WTC11 (cell line): ENCODE data around the gene S100A5. TPM values are rescaled to one million over a fixed set of nuclear protein-coding genes. Genes with fewer than 3 reads are reported as not detected.

ENCODE experiments used
- ATAC-seq: fragments of 200-7000 bp; cut with Tn5 transposase; 2 replicates; pipeline ENCODE4 v1.10.0; 2021; ENCODE audit warnings: mild to moderate bottlenecking, moderate library complexity
- CTCF ChIA-PET: fragments of 300-600 bp; sonication (Branson Sonifier 250); formaldehyde crosslinking; loops from one replicate; lab custom pipeline; 2021; ENCODE audit warnings: antibody characterized with exemption; lab: Charles Lee
- POLR2A ChIA-PET: fragments of 350-600 bp; sonication (Branson Sonifier 250); formaldehyde crosslinking; loops from one replicate; lab custom pipeline; 2021; ENCODE audit warnings: antibody characterized with exemption; lab: Charles Lee
- DNase-seq: peaks from one replicate; pipeline ENCODE4 v3.0.0; 2021; ENCODE audit warnings: low spot score
- H3K27ac Mint-ChIP-seq: 2 replicates; pipeline ENCODE4 v1.8.0; 2021; ENCODE audit warnings: mixed read lengths
- H3K27me3 Mint-ChIP-seq: 2 replicates; pipeline ENCODE4 v1.8.0; 2021; ENCODE audit warnings: low read depth, mild to moderate bottlenecking, moderate library complexity, mixed read lengths
- H3K36me3 Mint-ChIP-seq: 2 replicates; pipeline ENCODE4 v1.8.0; 2021; ENCODE audit warnings: mixed read lengths
- H3K4me1 Mint-ChIP-seq: 2 replicates; pipeline ENCODE4 v1.8.0; 2022; ENCODE audit warnings: mixed read lengths
- H3K4me3 Mint-ChIP-seq: 2 replicates; pipeline ENCODE4 v1.8.0; 2021; ENCODE audit warnings: mild to moderate bottlenecking, moderate library complexity, mixed read lengths
- H3K9me3 Mint-ChIP-seq: 2 replicates; pipeline ENCODE4 v1.8.0; 2021; ENCODE audit warnings: mixed read lengths
- ATF3 ChIP-seq: sonication (generic); formaldehyde crosslinking; conservative IDR thresholded peaks from 2 replicates; pipeline ENCODE4 v1.8.1; 2022; ENCODE audit warnings: mild to moderate bottlenecking, missing genetic modification reagents
- ETV6 ChIP-seq: sonication (generic); formaldehyde crosslinking; IDR thresholded peaks from 2 replicates; pipeline ENCODE4 v1.8.1; 2022; ENCODE audit warnings: mild to moderate bottlenecking, missing genetic modification reagents
- FOXP4 ChIP-seq: sonication (generic); formaldehyde crosslinking; IDR thresholded peaks from 2 replicates; pipeline ENCODE4 v1.8.0; 2022; ENCODE audit warnings: mild to moderate bottlenecking, missing genetic modification reagents
- GABPB1 ChIP-seq: sonication (generic); formaldehyde crosslinking; IDR thresholded peaks from 2 replicates; pipeline ENCODE4 v1.8.1; 2023; ENCODE audit warnings: mild to moderate bottlenecking, missing genetic modification reagents
- IRF1 ChIP-seq: sonication (generic); formaldehyde crosslinking; IDR thresholded peaks from 2 replicates; pipeline ENCODE4 v1.8.0; 2023; ENCODE audit warnings: missing genetic modification reagents
- IRF2 ChIP-seq: sonication (generic); formaldehyde crosslinking; IDR thresholded peaks from 2 replicates; pipeline ENCODE4 v1.8.0; 2022; ENCODE audit warnings: low read depth, missing genetic modification reagents, borderline replicate concordance
- JAZF1 ChIP-seq: fragments of 250-450 bp; sonication (Bioruptor Pico); IDR thresholded peaks from 2 replicates; pipeline ENCODE4 v1.9.0; 2021; ENCODE audit warnings: moderate library complexity, mild to moderate bottlenecking, inconsistent platforms
- JUN ChIP-seq: sonication (generic); formaldehyde crosslinking; IDR thresholded peaks from 2 replicates; pipeline ENCODE4 v1.8.0; 2023; ENCODE audit warnings: mild to moderate bottlenecking, missing genetic modification reagents
- NFE2L1 ChIP-seq: sonication (generic); formaldehyde crosslinking; IDR thresholded peaks from 2 replicates; pipeline ENCODE4 v1.8.1; 2023; ENCODE audit warnings: missing genetic modification reagents
- NR1H2 ChIP-seq: sonication (generic); formaldehyde crosslinking; IDR thresholded peaks from 2 replicates; pipeline ENCODE4 v1.9.0; 2021; ENCODE audit warnings: mild to moderate bottlenecking, moderate library complexity, missing genetic modification reagents
- SP1 ChIP-seq: sonication (generic); formaldehyde crosslinking; conservative IDR thresholded peaks from 2 replicates; pipeline ENCODE4 v1.8.1; 2022; ENCODE audit warnings: missing genetic modification reagents
- USF1 ChIP-seq: sonication (generic); formaldehyde crosslinking; IDR thresholded peaks from 2 replicates; pipeline ENCODE4 v1.8.0; 2022; ENCODE audit warnings: mild to moderate bottlenecking, missing genetic modification reagents
- USF2 ChIP-seq: sonication (generic); formaldehyde crosslinking; IDR thresholded peaks from 2 replicates; pipeline ENCODE4 v1.8.1; 2023; ENCODE audit warnings: mild to moderate bottlenecking, missing genetic modification reagents, moderate library complexity
- ZBTB21 ChIP-seq: sonication (generic); formaldehyde crosslinking; IDR thresholded peaks from 2 replicates; pipeline ENCODE4 v1.8.1; 2023; ENCODE audit warnings: mild to moderate bottlenecking, missing genetic modification reagents, borderline replicate concordance
- ZNF138 ChIP-seq: sonication (generic); formaldehyde crosslinking; conservative IDR thresholded peaks from 2 replicates; pipeline ENCODE4 v1.8.1; 2022; ENCODE audit warnings: mild to moderate bottlenecking, moderate library complexity, missing genetic modification reagents
- ZNF423 ChIP-seq: fragments of 250-450 bp; sonication (Bioruptor Pico); IDR thresholded peaks from 2 replicates; pipeline ENCODE4 v2.1.2; 2022; ENCODE audit warnings: mild to moderate bottlenecking, moderate library complexity
- ZNF671 ChIP-seq: fragments of 250-450 bp; sonication (Bioruptor Pico); IDR thresholded peaks from 2 replicates; pipeline ENCODE4 v1.8.0; 2021; ENCODE audit warnings: mild to moderate bottlenecking
- total RNA-seq: library from RNA; stranded (reverse); gene quantifications from 3 replicates; pipeline ENCODE4 v1.2.3, GENCODE V29; 2021

The S100A5 gene
- total RNA-seq, 1 experiment from 2014 or later, result not detected

GRCh38 chr1:153546371-153546770, 5.6 kb upstream of the S100A5 start:
- H3K9me3 Mint-ChIP-seq, result no peaks in the 10 kb centered on the region
- DNase-seq (no peak), ATAC-seq (no peak)
- H3K27me3 Mint-ChIP-seq, result no peaks in the 10 kb centered on the region; the same call in 1 of the 2 replicates
- H3K4me1 Mint-ChIP-seq, result peaks cover 69% of the 10 kb centered on the region
- no peaks in the 10 kb centered on the region; the same call in 1 of the 2 replicates for H3K36me3 Mint-ChIP-seq
- H3K4me3 Mint-ChIP-seq, result no peak overlapping the region
- POLR2A ChIA-PET, result interaction anchor here (1.1 kb wide), 1 partner anchor 18 kb away, joined by 3 read pairs; no protein-coding TSS in a partner anchor
- no peak for TF ChIP-seq USF1 (CRISPR knock-in tag)
- TF ChIP-seq, all 79 proteins: peak for 0
- H3K27ac Mint-ChIP-seq, result no peak overlapping the region
- CTCF ChIA-PET, result interaction anchor here (1.5 to 5.3 kb wide), 5 partner anchors 14 to 88 kb away, joined by 3 to 50 read pairs (median 20); partner anchors contain the start of genes CHTOP and S100A13

GRCh38 chr1:153545067-153546055, 4.6 kb upstream of the S100A5 start, which contains the start of gene S100A4:
TSS of gene S100A4 (minus strand) at chr1:153545806. CDS start at chr1:153544794, 1,012 bp downstream.
- TF ChIP-seq SP1 (CRISPR knock-in tag), result peak; percentile 55; the same call in 1 of the 2 replicates
- no peak for TF ChIP-seq ZNF423 (CRISPR knock-in tag)
- TF ChIP-seq ETV6 (CRISPR knock-in tag), result 0 out of 2 replicates have a peak, but pooled peaks have one; percentile 29
- TF ChIP-seq NR1H2 (CRISPR knock-in tag), result no peak
- TF ChIP-seq JAZF1 (CRISPR knock-in tag), result no peak
- no peak for TF ChIP-seq ZNF138 (CRISPR knock-in tag)
- TF ChIP-seq IRF2 (CRISPR knock-in tag), result no peak
- no peak for TF ChIP-seq JUN
- TF ChIP-seq NFE2L1 (CRISPR knock-in tag), result no peak
- TF ChIP-seq GABPB1 (CRISPR knock-in tag), result 0 out of 2 replicates have a peak, but pooled peaks have one; percentile 19
- TF ChIP-seq ZBTB21 (CRISPR knock-in tag), result no peak
- TF ChIP-seq ATF3 (CRISPR knock-in tag), result no peak
- no peak for TF ChIP-seq ZNF671 (CRISPR knock-in tag)
- TF ChIP-seq USF2 (CRISPR knock-in tag), result no peak
- TF ChIP-seq IRF1 (CRISPR knock-in tag), result 0 out of 2 replicates have a peak, but pooled peaks have one; percentile 9
- TF ChIP-seq FOXP4 (CRISPR knock-in tag), result 0 out of 2 replicates have a peak, but pooled peaks have one; percentile 27
- Mint-ChIP-seq H3K27me3 (no peaks in the 10 kb centered on the region; the same call in 1 of the 2 replicates), H3K36me3 (no peaks in the 10 kb centered on the region; the same call in 1 of the 2 replicates), H3K27ac (peak within 1 kb of the TSS; percentile 96), H3K9me3 (no peaks in the 10 kb centered on the region), H3K4me3 (peak within 1 kb of the TSS; percentile 64), H3K4me1 (peaks cover 65% of the 10 kb centered on the region)
- ATAC-seq, result peak; percentile 89
- DNase-seq, result peak; percentile 88
- CTCF ChIA-PET, result interaction anchor here (0.5 to 5.3 kb wide), 20 partner anchors 10 to 197 kb away, joined by 3 to 50 read pairs (median 4); partner anchors contain the start of genes INTS3, NPR1, PGLYRP4 and S100A13
- POLR2A ChIA-PET, result interaction anchor here (0.6 to 1.3 kb wide), 2 partner anchors 11 to 89 kb away, joined by 3 to 6 read pairs; partner anchors contain the start of gene CHTOP
